Calu3 (cell line): ENCODE data around the gene BCL3. TPM values are rescaled to one million over a fixed set of nuclear protein-coding genes. Genes with fewer than 3 reads are reported as not detected.

ENCODE experiments used
- BruUV-seq: library from RNA; stranded (reverse); fragments of 400-500 nt; replicated peaks from 2 replicates; lab custom pipeline; 2021; lab: Mats Ljungman, UMichigan
- CTCF ChIA-PET: fragments of 300-600 bp; sonication (Branson Sonifier 250); formaldehyde crosslinking; loops from one replicate; lab custom pipeline; 2022; ENCODE audit warnings: antibody characterized with exemption; lab: Charles Lee
- DNase-seq: peaks from one replicate; pipeline ENCODE4 v3.0.0; 2022
- H3K27ac Mint-ChIP-seq: one replicate; pipeline ENCODE4 v1.8.0; 2022; ENCODE audit warnings: mixed read lengths; ENCODE audit not compliant: unreplicated experiment
- H3K27me3 Mint-ChIP-seq: one replicate; pipeline ENCODE4 v1.8.0; 2022; ENCODE audit warnings: mixed read lengths; ENCODE audit not compliant: unreplicated experiment
- H3K36me3 Mint-ChIP-seq: one replicate; pipeline ENCODE4 v1.8.0; 2022; ENCODE audit warnings: mild to moderate bottlenecking, moderate library complexity, mixed read lengths; ENCODE audit not compliant: insufficient read depth, unreplicated experiment
- H3K4me1 Mint-ChIP-seq: one replicate; pipeline ENCODE4 v1.8.0; 2022; ENCODE audit warnings: mild to moderate bottlenecking, low read depth, mixed read lengths; ENCODE audit not compliant: unreplicated experiment
- H3K4me3 Mint-ChIP-seq: one replicate; pipeline ENCODE4 v1.8.0; 2022; ENCODE audit warnings: mild to moderate bottlenecking, low read depth, moderate library complexity, mixed read lengths; ENCODE audit not compliant: unreplicated experiment
- H3K9me3 Mint-ChIP-seq: one replicate; pipeline ENCODE4 v1.8.0; 2022; ENCODE audit warnings: low read depth, mixed read lengths; ENCODE audit not compliant: unreplicated experiment
- intact Hi-C: fragments of 100-400 bp; cut with micrococcal nuclease; formaldehyde crosslinking; loops from one replicate; pipeline ENCODE4 v1.10.0; 2022; ENCODE audit not compliant: unreplicated experiment
- total RNA-seq: library from RNA; stranded (reverse); gene quantifications from 2 replicates; pipeline ENCODE4 v1.2.3, GENCODE V29; 2022
- TF ChIP-seq, protein P1 (sequence below): fragments of 200-600 bp; IDR thresholded peaks from one replicate; pipeline ENCODE4 v1.8.0; 2022; ENCODE audit warnings: antibody characterized with exemption; ENCODE audit not compliant: unreplicated experiment

The BCL3 gene
- total RNA-seq, 1 experiment from 2014 or later: 37.7 TPM

GRCh38 chr19:44765033-44765948, 16.8 kb downstream of the BCL3 start:
- BruUV-seq: no TSS peak
- H3K27me3 Mint-ChIP-seq: no peaks in the 10 kb centered on the region
- peak; percentile 66 for DNase-seq
- H3K27ac Mint-ChIP-seq: peak overlapping the region; percentile 27
- H3K4me3 Mint-ChIP-seq: peak overlapping the region; percentile 26
- CTCF ChIA-PET: interaction anchor here (0.6 to 5.6 kb wide), 10 partner anchors 9 to 146 kb away, joined by 3 to 45 read pairs (median 4); no protein-coding TSS in a partner anchor
- TF ChIP-seq, protein P1, sequence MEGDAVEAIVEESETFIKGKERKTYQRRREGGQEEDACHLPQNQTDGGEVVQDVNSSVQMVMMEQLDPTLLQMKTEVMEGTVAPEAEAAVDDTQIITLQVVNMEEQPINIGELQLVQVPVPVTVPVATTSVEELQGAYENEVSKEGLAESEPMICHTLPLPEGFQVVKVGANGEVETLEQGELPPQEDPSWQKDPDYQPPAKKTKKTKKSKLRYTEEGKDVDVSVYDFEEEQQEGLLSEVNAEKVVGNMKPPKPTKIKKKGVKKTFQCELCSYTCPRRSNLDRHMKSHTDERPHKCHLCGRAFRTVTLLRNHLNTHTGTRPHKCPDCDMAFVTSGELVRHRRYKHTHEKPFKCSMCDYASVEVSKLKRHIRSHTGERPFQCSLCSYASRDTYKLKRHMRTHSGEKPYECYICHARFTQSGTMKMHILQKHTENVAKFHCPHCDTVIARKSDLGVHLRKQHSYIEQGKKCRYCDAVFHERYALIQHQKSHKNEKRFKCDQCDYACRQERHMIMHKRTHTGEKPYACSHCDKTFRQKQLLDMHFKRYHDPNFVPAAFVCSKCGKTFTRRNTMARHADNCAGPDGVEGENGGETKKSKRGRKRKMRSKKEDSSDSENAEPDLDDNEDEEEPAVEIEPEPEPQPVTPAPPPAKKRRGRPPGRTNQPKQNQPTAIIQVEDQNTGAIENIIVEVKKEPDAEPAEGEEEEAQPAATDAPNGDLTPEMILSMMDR: no peak
- intact Hi-C loops: no loop called here
- H3K36me3 Mint-ChIP-seq: peaks cover 13% of the 10 kb centered on the region
- H3K4me1 Mint-ChIP-seq: peaks cover 18% of the 10 kb centered on the region
- peaks cover 4% of the 10 kb centered on the region for H3K9me3 Mint-ChIP-seq

GRCh38 chr19:44765949-44766335, 17.4 kb downstream of the BCL3 start:
- TF ChIP-seq, protein P1: no peak
- no peak overlapping the region for H3K4me3 Mint-ChIP-seq
- DNase-seq: no peak
- peak overlapping the region; percentile 22 for H3K27ac Mint-ChIP-seq
- peaks cover 4% of the 10 kb centered on the region for H3K9me3 Mint-ChIP-seq
- H3K27me3 Mint-ChIP-seq: no peaks in the 10 kb centered on the region
- intact Hi-C loops: no loop called here
- H3K4me1 Mint-ChIP-seq: peaks cover 25% of the 10 kb centered on the region
- no TSS peak for BruUV-seq
- peaks cover 14% of the 10 kb centered on the region for H3K36me3 Mint-ChIP-seq
- CTCF ChIA-PET: interaction anchor here (0.6 to 5.6 kb wide), 7 partner anchors 8 to 146 kb away, joined by 3 to 45 read pairs (median 4); no protein-coding TSS in a partner anchor

GRCh38 chr19:44767295-44768180, 19.0 kb downstream of the BCL3 start:
- TF ChIP-seq, protein P1: no peak
- Mint-ChIP-seq H3K9me3 (peaks cover 4% of the 10 kb centered on the region), H3K4me1 (peaks cover 34% of the 10 kb centered on the region), H3K4me3 (no peak overlapping the region), H3K36me3 (peaks cover 14% of the 10 kb centered on the region), H3K27ac (no peak overlapping the region), H3K27me3 (no peaks in the 10 kb centered on the region)
- no peak for DNase-seq
- BruUV-seq: no TSS peak
- CTCF ChIA-PET: interaction anchor here (5.6 kb wide), 1 partner anchor 43 kb away, joined by 45 read pairs; no protein-coding TSS in a partner anchor
- intact Hi-C loops: no loop called here
